NCI-H510A (cell line): Measurements from ENCODE around the gene IKZF2.
"Not testable (repeated sequence)": the region's sequence is repeated elsewhere in the genome, so short reads cannot be mapped to it uniquely, and the experiment has no call there.

Experiments used
- DNase-seq: peaks from one replicate; lab custom pipeline; 2025; lab: John Stamatoyannopoulos, UW

The IKZF2 gene

DNA sequence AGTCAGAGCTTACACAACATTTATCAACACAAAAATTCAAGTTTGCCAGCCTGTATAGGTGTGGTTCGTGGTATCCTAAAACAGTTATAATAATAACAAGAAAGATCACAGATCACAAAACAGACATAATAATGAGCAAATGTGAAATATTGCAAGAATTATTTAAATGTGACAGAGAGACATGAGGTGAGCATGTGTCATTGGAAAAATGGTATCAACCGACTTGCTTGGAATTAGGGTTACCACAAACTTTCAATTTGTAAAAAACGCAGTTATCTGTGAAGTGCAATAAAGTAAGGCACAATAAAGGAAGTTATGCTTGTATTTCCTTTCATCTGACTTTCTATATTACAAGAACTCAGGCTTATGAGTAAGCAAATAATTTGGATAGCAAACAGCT is 116.8 kb downstream of the IKZF2 start:
- no peak for DNase-seq

DNA sequence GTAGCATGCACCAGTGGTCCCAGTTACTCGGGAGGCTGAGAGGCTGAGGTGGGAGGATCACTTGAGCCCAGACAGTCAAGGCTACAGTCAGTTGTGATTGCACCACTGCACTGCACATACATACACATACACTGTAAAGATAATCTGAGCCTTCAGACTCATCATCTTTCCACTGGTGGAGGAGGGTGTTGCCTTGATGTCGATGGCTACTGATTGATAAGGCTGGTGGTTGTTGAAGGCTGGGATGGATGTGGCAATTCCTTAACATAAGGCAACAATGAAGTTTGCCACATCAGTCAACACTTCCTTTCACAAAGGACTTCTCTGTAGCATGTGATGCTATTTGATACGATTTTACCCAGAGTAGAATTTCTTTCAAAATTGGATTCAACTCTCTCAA is 118.8 kb downstream of the IKZF2 start:
- no peak for DNase-seq

DNA sequence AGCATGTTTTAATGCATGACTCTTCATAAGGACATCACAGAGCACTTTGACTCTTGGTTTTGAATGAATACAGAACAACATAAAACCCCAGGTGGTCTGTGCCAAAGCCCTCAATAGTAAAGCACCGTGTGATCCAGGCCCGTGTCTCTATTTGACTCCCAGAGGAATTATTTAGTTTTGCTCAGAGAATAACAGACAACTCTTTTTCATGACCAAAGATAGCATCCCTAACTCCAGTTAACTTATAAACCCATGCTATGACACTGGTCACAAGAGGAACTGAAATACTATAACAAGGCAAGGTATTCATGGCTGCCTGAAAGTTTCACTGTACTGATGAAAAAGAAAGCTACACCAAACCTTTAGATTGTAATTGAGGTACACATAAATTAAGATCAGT is 128.4 kb downstream of the IKZF2 start:
- no peak for DNase-seq

DNA sequence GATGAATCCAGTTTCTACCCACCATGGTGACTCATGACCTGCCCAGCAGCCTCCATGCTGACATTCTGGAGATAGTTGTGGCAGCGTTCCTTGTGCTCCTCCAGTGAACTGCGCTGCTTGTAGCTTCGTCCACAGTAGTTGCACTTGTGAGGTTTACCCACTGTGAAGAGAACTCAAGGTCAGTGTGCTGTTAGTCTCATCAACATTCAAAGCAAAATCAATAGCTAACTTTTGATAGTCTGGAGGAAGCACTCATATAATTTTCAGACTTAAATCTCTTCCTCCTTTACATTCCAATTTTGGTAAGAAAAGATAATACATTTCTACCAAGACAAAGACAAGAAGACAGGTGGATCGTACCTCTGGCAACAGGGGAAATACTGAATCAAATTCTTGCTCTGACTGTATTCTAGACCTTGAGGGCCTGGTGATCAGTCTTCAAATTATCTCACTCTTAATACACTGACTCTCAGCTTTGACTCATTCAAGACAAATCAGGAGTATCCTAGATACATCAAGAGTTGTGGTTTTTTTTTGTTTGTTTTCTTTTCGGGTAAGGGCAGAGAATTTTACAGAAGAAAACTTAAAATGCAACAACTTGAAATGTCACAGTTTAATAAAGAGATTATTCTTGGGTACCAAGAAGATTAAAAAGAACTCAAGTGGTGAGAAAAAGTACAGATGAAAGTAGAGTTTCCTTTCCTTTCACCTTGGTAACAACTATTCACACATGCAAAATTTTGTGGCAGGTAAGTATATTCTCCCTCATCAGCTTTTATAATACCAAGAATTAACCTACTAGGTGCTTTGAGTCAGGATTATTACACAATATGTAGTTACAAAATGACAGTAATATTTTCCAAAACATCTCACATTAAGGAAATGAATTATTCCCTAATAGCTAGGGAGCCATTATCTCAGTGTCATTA is 129.2 kb downstream of the IKZF2 start:
- DNase-seq: no peak

DNA sequence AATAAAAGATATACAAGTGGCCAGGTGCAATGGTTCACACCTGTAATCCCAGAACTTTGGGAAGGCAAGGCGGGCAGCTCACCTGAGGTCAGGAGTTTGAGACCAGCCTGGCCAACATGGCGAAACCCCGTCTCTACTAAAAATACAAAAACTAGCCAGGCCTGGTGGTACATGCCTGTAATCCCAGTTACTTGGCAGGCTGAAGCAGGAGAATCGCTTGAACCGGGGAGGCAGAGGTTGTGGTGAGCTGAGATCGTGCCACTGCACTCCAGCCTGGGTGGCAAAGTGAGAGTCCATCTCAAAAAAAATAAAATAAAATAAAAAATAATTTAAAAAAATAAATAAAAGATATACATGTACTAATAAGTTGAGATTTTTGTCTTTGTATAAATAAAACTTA is 130.5 kb downstream of the IKZF2 start:
- DNase-seq: not testable (repeated sequence)

DNA sequence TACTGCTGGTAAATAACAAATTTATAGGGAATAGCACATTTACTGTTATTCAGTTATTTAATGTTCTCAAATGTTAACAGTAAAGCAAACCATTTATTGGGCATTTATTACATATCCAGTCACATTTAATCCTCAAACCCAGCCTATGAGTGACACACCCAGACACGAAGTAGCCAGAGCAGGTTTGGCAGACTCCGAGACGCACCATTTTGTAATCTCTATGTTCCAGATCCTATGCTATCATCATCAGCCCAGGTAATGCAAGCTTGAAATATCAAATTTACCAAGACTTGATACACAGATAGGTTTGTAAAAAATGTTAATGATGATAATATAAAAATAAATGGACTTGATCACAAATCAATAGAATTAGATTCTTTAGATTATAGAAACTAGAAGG is 131.1 kb downstream of the IKZF2 start:
- DNase-seq: no peak

DNA sequence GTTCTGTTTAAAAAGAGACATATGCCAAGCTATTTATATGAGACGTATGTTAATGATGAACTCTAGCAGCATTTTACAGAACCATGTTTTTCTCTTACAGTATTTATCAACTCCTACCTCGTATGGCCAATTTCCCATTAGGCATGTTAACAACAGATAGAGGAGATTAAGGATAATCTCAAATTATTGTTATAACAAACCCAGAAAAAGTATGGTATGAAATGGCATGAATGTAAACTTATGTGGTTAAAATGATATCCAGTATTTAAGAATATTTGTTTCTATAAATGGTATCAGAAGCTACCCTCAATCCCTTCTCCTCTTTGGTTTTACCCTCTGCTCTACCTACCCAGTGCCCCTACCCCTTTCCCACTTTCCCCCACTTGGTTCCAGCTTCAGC is 132.0 kb downstream of the IKZF2 start:
- DNase-seq: no peak

DNA sequence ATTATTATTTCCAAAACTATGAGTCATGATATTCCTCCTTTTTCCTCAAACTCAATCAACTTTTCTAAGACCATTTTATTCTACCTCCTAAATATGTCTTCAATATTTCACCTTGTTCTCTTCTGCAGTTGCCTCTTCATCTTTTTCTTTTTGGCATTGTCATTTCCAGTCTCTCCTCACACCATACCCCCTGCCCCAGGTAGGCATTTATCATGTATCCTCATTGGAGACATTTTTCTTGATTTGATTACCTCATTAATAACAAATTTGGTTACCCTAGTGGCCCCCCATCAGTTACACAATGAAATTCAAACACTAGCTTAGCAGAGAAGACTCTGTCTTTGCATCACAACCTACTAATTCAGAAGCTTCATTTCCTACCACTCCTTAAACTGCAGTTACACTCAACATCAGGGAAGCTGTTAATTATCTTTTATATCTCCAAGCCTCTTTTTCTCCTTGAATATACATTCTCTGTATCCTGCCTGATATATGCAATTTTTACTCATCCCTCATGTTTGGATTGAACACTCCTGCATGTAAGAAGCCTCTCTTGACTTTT is 133.0 kb downstream of the IKZF2 start:
- DNase-seq: no peak

DNA sequence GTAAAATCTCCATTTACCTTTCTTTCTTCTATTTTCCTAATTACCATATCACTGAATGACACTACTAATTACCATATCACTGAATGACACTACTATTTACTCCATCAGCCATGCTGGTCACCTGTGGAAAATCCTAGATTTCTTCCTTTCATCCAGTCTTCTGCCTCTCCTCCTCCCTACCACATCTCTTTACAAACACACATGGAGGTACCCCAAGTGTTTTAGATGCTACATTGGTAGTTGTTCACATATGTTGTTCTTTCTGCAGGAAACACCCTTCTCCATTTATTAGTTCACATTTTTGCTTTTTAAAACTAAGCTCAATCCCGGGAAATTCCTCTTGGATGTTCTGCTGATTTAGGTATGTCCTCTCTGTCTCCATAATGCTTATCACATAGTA is 134.0 kb downstream of the IKZF2 start:
- no peak for DNase-seq

DNA sequence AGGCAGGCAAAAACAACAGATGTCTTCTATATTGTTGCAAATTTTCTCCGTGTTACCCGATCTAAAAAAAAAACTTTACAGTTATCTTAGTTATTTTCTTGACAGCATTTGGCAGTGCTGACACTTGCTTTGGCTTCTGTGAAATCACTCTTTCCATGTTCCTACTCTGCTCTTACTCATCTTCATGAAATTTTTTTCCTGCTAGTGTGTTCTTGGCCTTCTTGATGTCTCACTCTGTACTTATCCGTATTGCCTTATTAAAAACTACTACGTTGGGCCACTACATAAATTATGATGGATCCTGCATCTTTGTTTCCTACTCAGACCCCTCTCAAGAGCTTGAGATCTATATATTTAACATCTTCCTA is 134.4 kb downstream of the IKZF2 start:
- no peak for DNase-seq

DNA sequence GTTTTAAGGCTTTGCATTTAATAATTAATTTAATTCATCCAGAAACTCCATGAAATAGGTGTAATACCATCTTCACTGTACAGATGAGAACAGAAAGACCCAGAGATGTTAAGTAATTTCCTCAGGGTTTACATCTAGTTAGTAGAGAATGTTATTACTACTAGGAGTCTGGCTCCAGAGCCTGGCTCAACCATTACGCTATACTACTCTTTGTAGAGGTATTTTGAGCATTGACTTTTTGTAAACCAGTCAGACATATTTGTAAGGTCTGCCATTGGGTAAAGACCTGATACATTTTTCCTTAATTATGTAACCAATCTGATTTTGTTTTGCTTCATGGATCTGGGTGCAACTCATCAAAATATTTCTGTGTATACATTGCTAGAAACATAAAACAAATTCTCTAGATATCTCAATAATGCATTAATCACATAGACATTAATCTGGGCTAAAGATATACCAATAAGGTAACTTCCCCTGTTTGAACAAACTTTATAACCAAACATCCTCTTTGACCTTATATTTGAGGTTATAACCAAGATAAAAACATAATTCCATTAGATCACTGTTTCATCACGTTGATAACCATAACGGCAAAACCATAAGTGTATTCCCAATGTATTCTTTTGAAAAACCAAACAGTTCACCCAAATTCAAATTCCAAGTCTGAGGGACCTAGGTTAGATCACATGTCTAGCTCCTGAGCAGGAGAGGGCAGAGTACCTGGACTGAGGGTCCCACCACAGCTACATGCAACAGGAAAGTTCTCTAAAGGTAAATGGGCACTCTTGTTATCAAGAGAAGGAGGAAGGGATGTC is 135.0 kb downstream of the IKZF2 start:
- no peak for DNase-seq

DNA sequence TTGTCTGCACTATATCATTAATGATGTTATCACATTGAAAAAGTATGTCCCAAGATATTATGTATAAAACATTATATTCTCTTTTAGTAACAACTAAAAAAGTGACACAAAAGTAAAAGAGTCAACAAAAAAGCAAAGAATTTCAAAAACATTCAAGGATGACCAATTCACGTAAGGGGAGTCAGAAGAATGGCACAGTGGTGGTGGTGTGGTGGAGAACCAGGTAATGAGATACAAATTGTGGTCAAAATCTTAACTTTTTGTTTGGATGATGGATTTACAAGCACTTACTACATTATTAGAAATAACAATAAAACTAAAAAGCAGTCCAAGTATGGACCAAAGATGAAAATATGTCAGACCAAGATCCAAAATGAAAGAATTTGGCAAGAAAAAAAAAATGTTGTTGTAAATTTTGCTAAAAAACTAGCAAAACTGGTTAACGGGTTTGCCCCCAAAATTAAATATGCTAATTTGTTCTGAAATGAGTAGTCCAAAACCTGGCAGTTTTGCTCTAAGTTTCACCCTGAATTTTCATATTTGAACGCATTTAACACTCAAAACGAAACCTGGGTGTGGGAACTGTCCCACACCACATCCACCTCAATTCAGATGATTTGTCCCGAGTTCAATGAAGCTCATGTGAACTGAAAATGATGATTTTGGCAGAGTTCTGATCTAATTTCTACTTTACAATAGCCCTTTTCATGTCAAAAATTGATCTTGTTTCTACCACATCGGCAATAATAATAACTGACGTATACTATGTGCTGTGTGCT is 135.8 kb downstream of the IKZF2 start:
- DNase-seq: no peak

DNA sequence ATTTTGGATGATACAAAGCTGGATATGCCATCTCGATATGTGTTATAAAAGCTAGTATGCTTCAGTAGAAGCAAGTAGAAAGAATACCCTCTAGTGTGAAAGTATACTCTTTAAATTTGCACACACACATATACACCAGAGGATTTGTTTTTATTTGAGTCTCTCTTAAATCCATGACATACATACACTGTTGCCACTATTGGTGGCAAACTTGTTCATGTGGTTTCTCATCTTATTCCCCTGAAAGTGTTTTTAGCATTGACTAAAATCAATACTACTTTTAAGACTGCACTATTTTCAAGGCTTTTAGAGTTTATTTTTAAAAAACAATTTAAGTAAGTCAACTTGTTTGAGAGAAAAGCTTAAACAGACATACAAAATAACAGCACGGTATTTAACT is 137.4 kb downstream of the IKZF2 start:
- no peak for DNase-seq

DNA sequence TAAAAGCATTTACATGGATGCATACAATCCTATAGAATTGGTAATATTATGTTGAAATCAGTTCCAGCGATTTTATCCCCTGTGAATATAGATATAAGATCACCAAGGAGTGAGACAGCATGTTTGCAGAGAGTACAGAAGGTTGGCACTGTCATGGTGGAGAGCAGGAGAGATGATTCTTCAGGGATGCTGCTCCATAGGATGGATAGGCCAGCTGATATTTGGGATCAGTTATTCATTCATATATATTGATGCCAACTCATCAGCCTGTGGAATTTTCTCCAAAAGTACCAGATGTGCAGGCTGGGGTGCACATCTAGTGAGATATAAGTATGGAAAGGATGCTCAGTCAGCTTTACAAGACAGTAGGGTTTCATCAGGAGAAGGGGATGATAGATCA is 139.9 kb downstream of the IKZF2 start:
- no peak for DNase-seq

DNA sequence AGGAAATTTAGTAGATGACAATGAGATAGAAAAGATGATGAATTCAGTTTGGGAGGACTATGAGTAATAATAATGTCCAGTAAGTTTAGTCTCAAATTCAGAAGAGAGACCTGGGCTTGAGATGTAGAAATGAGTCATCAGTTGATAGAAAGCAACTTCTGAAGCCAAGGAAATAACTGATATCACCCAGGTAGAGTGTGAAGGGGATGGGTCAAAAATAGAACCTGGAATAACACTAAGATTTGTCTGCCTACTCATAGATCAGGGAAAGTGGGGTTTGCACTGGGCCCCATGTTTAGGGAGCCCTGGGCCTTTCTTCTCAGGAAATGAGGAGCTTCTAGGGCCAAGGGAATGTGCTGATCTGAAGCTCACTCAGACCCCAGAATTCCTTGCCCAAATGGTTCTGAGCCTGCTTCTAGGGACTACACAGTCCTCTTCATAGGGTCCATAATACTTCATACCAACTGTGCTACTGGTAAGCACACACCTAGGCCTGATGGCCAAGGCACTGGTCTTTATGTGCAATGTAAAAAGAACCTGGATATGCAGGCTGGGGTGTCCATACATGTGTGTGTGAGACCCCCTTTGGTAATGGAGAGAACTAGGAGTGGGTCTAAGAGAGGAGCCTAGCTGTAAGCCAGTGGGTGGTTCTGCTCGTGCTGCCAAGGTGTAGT is 141.2 kb downstream of the IKZF2 start:
- no peak for DNase-seq

DNA sequence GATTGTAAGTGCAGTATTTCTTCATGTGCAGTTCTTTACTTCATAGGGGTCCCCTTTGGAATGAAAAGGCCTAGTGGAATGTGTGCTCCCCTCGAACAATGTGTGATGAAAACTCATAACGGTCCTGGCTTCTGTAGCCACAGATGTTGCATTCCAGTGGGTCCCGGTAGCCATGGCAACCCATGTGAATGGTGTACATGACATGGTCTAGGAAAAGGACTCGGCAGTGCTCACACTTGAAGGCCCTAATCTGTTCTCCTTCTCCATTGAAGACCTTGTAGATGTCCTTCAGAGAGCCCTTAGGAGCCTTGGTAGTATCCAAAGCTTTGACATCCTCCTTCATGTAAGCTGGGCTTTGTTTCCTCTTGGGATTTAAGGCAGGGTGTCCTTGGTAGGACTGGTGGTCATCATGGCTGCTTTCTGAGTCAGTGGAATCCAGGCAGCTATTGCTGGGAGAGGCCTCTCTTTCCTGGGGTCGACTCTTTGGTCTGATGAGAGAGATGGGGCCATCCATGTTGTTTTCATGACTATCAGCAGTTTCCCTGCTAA is 144.0 kb downstream of the IKZF2 start:
- DNase-seq: no peak

DNA sequence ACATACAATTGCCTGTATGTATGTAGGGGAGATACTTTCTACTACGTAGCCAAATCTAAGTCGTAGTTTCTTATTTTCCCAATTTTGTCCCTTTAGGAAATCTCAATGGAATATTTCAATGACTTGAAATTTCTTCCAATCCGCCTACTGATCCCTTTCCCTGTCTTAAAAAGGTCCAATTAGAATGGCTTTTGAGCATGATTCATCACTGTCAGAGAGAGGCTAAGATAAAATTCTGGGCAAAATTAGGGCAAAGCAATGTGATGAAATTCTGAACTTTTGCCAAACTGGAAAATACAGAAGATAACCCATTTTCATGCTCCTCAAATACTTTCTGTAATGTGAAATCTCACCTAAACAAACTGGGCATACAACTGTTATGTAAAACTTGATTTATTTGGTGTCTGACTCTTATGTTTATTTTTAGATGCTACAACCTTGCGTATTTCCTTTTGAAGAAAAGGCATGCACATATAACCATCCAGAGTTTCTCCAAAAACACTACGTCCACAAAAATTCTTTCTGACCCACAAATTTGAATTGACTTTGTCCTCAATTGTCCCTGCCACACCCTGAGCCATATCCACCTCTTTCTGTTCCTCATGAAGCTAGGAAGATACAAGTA is 147.1 kb downstream of the IKZF2 start:
- no peak for DNase-seq

DNA sequence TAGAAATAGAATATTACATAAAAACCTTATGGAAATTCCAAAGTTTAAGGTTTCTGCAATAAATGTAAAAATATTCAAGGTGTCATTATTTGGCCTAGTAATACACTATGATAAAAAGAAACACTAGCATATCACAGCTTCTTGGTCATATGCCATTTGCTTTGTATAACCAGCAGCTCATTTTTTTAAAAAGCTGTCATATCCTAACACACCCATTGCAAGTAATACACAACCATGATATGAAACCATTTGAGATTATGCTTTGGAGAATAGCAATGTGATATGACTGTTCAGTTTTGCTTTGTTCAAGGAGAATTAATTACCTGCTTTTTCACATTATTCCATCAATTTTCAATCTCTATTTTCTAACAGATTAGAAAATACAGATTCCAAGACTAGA is 149.0 kb downstream of the IKZF2 start:
- DNase-seq: no peak

DNA sequence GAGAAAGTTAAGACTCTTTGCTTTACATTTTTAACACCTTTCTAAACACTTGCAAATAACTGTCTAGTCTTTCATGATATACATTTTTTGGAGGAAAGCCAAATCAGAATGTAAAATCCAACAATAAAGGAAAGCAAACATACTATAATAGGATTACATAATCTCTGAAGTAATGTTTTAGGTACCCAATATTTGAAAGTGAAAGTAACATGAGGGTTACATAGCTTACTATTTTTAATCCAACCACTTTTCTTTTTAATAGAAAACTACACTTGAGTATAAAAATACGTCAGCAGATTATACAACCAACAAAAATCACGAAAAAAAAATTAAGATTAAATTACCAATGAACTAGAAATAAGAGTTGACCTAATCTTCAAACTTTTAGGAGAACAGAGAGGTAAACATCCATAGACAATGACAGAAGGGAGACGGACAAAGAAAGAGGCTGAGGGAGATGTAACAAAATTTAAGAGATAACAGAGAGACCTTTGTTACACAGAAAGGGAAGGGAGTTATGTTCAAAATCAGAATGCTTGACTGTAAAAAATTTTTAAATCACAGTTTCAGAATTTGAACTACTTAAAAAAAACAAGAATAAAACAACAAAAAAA is 150.0 kb downstream of the IKZF2 start:
- no peak for DNase-seq

DNA sequence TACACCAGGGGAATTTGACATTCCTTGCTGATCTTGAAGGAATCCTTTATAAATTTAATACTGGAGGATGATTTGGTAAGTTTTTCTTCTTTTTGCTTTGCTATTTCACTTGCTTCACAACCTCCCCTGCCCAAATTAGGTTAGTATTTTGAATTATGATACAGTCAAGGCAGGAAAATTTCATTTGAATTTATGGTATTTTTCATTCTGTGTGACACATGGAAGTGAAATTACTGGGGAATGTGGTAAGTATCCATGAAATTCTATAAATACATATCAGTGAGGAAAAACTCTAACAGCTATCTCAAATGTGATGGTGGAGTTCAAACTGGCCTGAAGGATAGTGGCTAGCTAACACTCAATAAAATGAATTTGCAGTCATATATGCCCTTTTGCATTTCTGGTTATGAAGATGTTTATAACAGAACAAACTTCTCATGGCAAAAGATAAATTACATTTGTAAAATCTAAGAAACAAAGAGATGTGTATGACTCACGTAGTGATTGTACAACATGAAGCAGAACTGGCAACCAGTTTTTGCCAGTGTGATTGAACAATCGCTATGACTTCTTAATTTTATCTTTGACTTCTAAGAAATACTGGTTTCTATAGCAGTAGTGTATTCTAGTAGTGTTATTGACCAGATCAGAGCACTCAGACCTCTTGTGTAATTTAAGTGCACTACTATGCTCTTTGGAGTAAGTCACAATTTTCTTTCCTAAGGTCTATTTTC is 152.6 kb downstream of the IKZF2 start:
- DNase-seq: no peak
